HCT116 (cell line): ENCODE data around the gene PLP2. TPM values are rescaled to one million over a fixed set of nuclear protein-coding genes. Genes with fewer than 3 reads are reported as not detected.

Experiments
- ATAC-seq: fragments of 200-7000 bp; cut with Tn5 transposase; 2 replicates; pipeline ENCODE4 v1.9.1; 2020; ENCODE audit warnings: mild to moderate bottlenecking, moderate library complexity
- BruUV-seq: library from RNA; stranded (reverse); fragments of 400-500 nt; replicated peaks from 2 replicates; lab custom pipeline; 2021; lab: Mats Ljungman, UMichigan
- CTCF ChIA-PET: fragments of 300-600 bp; sonication (Branson Sonifier 250); formaldehyde crosslinking; loops from one replicate; lab custom pipeline; 2021; ENCODE audit warnings: antibody characterized with exemption; lab: Charles Lee
- POLR2A ChIA-PET: fragments of 300-600, 350-600 bp; sonication (Branson Sonifier 250); formaldehyde crosslinking; loops from one replicate; lab custom pipeline; 2021; ENCODE audit warnings: antibody characterized with exemption; lab: Charles Lee
- RAD21 ChIA-PET, 2 experiments: fragments of 300-600 bp; sonication (Branson Sonifier 250); formaldehyde crosslinking; loops; one replicate each; lab custom pipeline; 2023; ENCODE audit warnings: low total read pairs in 2 of 2; ENCODE audit not compliant: uncharacterized antibody in 2 of 2, unreplicated experiment in 2 of 2, low non-redundant PET in 1 of 2; lab: Charles Lee
- DNase-seq: peaks from one replicate; pipeline ENCODE4 v3.0.0-alpha.2; 2010; ENCODE audit warnings: low read depth, low spot score
- H2AFZ ChIP-seq: fragments of 200-600 bp; shearing (Covaris generic), sonication (generic); 2 replicates; pipeline ENCODE4 v1.6.1; 2017; ENCODE audit warnings: low read depth, mixed run types, mixed read lengths, antibody characterized with exemption, low read length; ENCODE audit not compliant: poor library complexity, severe bottlenecking
- H3K27ac ChIP-seq: 2 replicates; pipeline ENCODE4 v1.5.1; 2012; ENCODE audit warnings: low read depth, low read length
- H3K27me3 ChIP-seq: fragments of 200-600 bp; sonication (generic); 2 replicates; pipeline ENCODE4 v1.6.1; 2016; ENCODE audit warnings: mixed run types, low read length, mixed read lengths; ENCODE audit not compliant: insufficient read depth
- H3K36me3 ChIP-seq, 2 experiments: fragments of 200-500 bp in 1 of 2; fragments of 200-600 bp in 1 of 2; sonication (Bioruptor generic) in 1 of 2; sonication (generic) in 1 of 2; 2 replicates each; pipeline versions ENCODE4 v1.5.1 to v1.6.1; 2014 to 2016; ENCODE audit warnings: low read length in 2 of 2, inconsistent platforms in 1 of 2, mixed read lengths in 1 of 2, mixed run types in 1 of 2; ENCODE audit not compliant: insufficient read depth in 2 of 2, control insufficient read depth in 1 of 2
- H3K4me1 ChIP-seq, 2 experiments: fragments of 200-600 bp in 1 of 2; sonication (generic) in 1 of 2; 2 replicates each; pipeline versions ENCODE4 v1.5.1 to v1.6.1; 2012 to 2017; ENCODE audit warnings: low read length in 2 of 2, inconsistent platforms in 1 of 2, mild to moderate bottlenecking in 1 of 2, mixed read lengths in 1 of 2, mixed run types in 1 of 2, moderate library complexity in 1 of 2; ENCODE audit not compliant: insufficient read depth in 2 of 2, control insufficient read depth in 1 of 2
- H3K4me2 ChIP-seq: fragments of 200-600 bp; sonication (generic); 2 replicates; pipeline ENCODE4 v1.6.1; 2017; ENCODE audit warnings: mixed run types, low read length, mixed read lengths
- H3K4me3 ChIP-seq, 2 experiments: fragments of 200-600 bp in 1 of 2; sonication (generic) in 1 of 2; replicated peaks in 1 of 2; 2 replicates each; pipeline ENCODE4 v1.5.1; 2011 to 2016; ENCODE audit warnings: low read length in 2 of 2, control low read depth in 1 of 2, low read depth in 1 of 2, mild to moderate bottlenecking in 1 of 2, mixed read lengths in 1 of 2, mixed run types in 1 of 2
- H3K79me2 ChIP-seq: fragments of 200-600 bp; sonication (generic); 2 replicates; pipeline ENCODE4 v1.6.1; 2017; ENCODE audit warnings: mild to moderate bottlenecking, mixed run types, low read length, moderate library complexity, mixed read lengths; ENCODE audit not compliant: insufficient read depth
- H3K9ac ChIP-seq: fragments of 200-600 bp; sonication (generic); 2 replicates; pipeline ENCODE4 v1.6.1; 2016; ENCODE audit warnings: low read length, mixed read lengths
- H3K9me2 ChIP-seq: fragments of 200-600 bp; sonication (generic), shearing (Covaris generic); 2 replicates; pipeline ENCODE4 v1.6.1; 2017; ENCODE audit warnings: mixed run types, mild to moderate bottlenecking, moderate library complexity; ENCODE audit not compliant: insufficient read depth
- H3K9me3 ChIP-seq, 2 experiments: fragments of 200-500 bp in 1 of 2; fragments of 200-600 bp in 1 of 2; sonication (Bioruptor generic) in 1 of 2; sonication (generic) in 1 of 2; 2 replicates each; pipeline ENCODE4 v1.6.1; 2014 to 2017; ENCODE audit warnings: low read length in 2 of 2, mixed read lengths in 2 of 2, inconsistent platforms in 1 of 2, low read depth in 1 of 2, mild to moderate bottlenecking in 1 of 2, mixed run types in 1 of 2, moderate library complexity in 1 of 2; ENCODE audit not compliant: control insufficient read depth in 1 of 2, insufficient read depth in 1 of 2
- H4K20me1 ChIP-seq: fragments of 200-600 bp; sonication (generic), shearing (Covaris generic); 2 replicates; pipeline ENCODE4 v1.6.1; 2017; ENCODE audit warnings: mixed run types, mild to moderate bottlenecking, moderate library complexity; ENCODE audit not compliant: insufficient read depth
- ATF3 ChIP-seq: IDR thresholded peaks from 2 replicates; pipeline ENCODE4 v1.6.1; 2012
- CTCF ChIP-seq, 3 experiments: fragments of 200-600 bp in 1 of 3; sonication (generic) in 1 of 3; IDR thresholded peaks in 2 of 3; conservative IDR thresholded peaks in 1 of 3; 2 replicates each; pipeline ENCODE4 v1.5.1; 2012 to 2017; ENCODE audit warnings: low read depth in 2 of 3, low read length in 2 of 3, antibody characterized with exemption in 1 of 3, borderline replicate concordance in 1 of 3, control low read depth in 1 of 3, mild to moderate bottlenecking in 1 of 3, mixed read lengths in 1 of 3, mixed run types in 1 of 3, moderate library complexity in 1 of 3; ENCODE audit not compliant: insufficient read depth in 1 of 3
- EZH2 ChIP-seq: fragments of 200-600 bp; sonication (generic); IDR thresholded peaks from 2 replicates; pipeline ENCODE4 v1.6.1; 2017; ENCODE audit warnings: antibody characterized with exemption, mixed run types
- POLR2A ChIP-seq: IDR thresholded peaks from 2 replicates; pipeline ENCODE4 v1.7.0; 2011; ENCODE audit warnings: borderline replicate concordance; ENCODE audit not compliant: insufficient read depth, insufficient read length; ENCODE audit errors: extremely low read depth
- POLR2AphosphoS5 ChIP-seq: IDR thresholded peaks from 2 replicates; pipeline ENCODE4 v1.6.1; 2011; ENCODE audit warnings: mild to moderate bottlenecking, low read depth, low read length, moderate library complexity
- intact Hi-C: fragments of 100-400 bp; cut with micrococcal nuclease; formaldehyde crosslinking; loops from 2 replicates; pipeline ENCODE4 v1.10.0; 2022
- total RNA-seq: library from RNA; stranded (reverse); gene quantifications from one replicate; pipeline ENCODE4 v1.2.1, GENCODE V29; 2021; ENCODE audit not compliant: unreplicated experiment

The PLP2 gene
- total RNA-seq, 1 experiment from 2014 or later = 207 TPM

- ChIA-PET RAD21 (no interaction called here), CTCF (no interaction called here), POLR2A (interaction anchor here (0.9 kb wide), 1 partner anchor 14 kb away, joined by 4 read pairs; no protein-coding TSS in a partner anchor)
- no peak for DNase-seq
- H3K79me2 ChIP-seq = peaks cover 28% of the 10 kb centered on the region
- H3K36me3 ChIP-seq = peaks cover 6 to 9% of the 10 kb centered on the region in 2 experiments; a peak in 3 of 4 replicates
- H3K9me2 ChIP-seq = no peaks in the 10 kb centered on the region
- peak; percentile 35 for ATAC-seq
- H4K20me1 ChIP-seq = no peaks in the 10 kb centered on the region
- no TSS peak for BruUV-seq
- H2AFZ ChIP-seq = no peak overlapping the region
- no peaks in the 10 kb centered on the region for H3K27me3 ChIP-seq
- H3K4me1 ChIP-seq = peaks cover 9 to 38% of the 10 kb centered on the region in 2 experiments; a peak in 3 of 4 replicates
- H3K9ac ChIP-seq = no peak overlapping the region
- H3K4me3 ChIP-seq = no peak overlapping the region
- no peak for TF ChIP-seq POLR2A
- TF ChIP-seq CTCF (IDR thresholded peaks at IDR 0.05 in 2 of 3, conservative IDR thresholded peaks at IDR 0.05 in 1 of 3; ENCODE audit: borderline replicate concordance in 1 of 3, insufficient read depth in 1 of 3, low read depth in 2 of 3, low read length in 2 of 3) = peak in 2 of 3 experiments; percentile 23; a peak in 2 of 6 replicates
- TF ChIP-seq ATF3 = no peak
- H3K4me2 ChIP-seq = no peak overlapping the region
- H3K9me3 ChIP-seq = no peaks in the 10 kb centered on the region
- intact Hi-C loops = no loop called here
- H3K27ac ChIP-seq = peak overlapping the region; percentile 35; the same call in 1 of the 2 replicates
Observed at GRCh38 chrX:49177338-49177833, 5.7 kb downstream of the PLP2 start.

GRCh38 chrX:49177873-49178480, 6.3 kb downstream of the PLP2 start:
- H2AFZ ChIP-seq = no peak overlapping the region
- no peaks in the 10 kb centered on the region for H3K9me3 ChIP-seq
- H3K27me3 ChIP-seq = no peaks in the 10 kb centered on the region
- POLR2A ChIA-PET = interaction anchor here (0.9 kb wide), 1 partner anchor 13 kb away, joined by 4 read pairs; no protein-coding TSS in a partner anchor
- no TSS peak for BruUV-seq
- H3K4me1 ChIP-seq = peaks cover 9 to 34% of the 10 kb centered on the region in 2 experiments; a peak in 3 of 4 replicates
- ATAC-seq (0 out of 2 replicates have a peak, but pooled peaks have one; percentile 1), DNase-seq (no peak)
- RAD21 ChIA-PET = no interaction called here
- intact Hi-C loops = no loop called here
- CTCF ChIA-PET = no interaction called here
- no peak overlapping the region for H3K4me2 ChIP-seq
- H3K4me3 ChIP-seq = no peak overlapping the region
- H4K20me1 ChIP-seq = no peaks in the 10 kb centered on the region
- TF ChIP-seq POLR2AphosphoS5 (peak; percentile 31; the same call in 1 of the 2 replicates), EZH2 (no peak)
- H3K9me2 ChIP-seq = no peaks in the 10 kb centered on the region
- H3K9ac ChIP-seq = no peak overlapping the region
- peaks cover 7 to 10% of the 10 kb centered on the region in 2 experiments; a peak in 3 of 4 replicates for H3K36me3 ChIP-seq
- H3K79me2 ChIP-seq = peaks cover 22% of the 10 kb centered on the region
- no peak overlapping the region; the same call in 1 of the 2 replicates for H3K27ac ChIP-seq
